Testis (tissue), 3 donors: Measurements from ENCODE around the gene USP47. TPM values are rescaled to one million over a fixed set of nuclear protein-coding genes. Genes with fewer than 3 reads are reported as not detected.

Source experiments
- DNase-seq: peaks from one replicate; pipeline ENCODE4 v3.0.0-alpha.2; 2019
- H3K27ac ChIP-seq, 2 donors: fragments of 200-600 bp; sonication (generic); one replicate each; pipeline ENCODE4 v1.5.1; 2019
- H3K27me3 ChIP-seq: fragments of 200-600 bp; sonication (generic); one replicate; pipeline ENCODE4 v1.5.1; 2019
- H3K36me3 ChIP-seq: fragments of 200-600 bp; sonication (generic); one replicate; pipeline ENCODE4 v1.5.1; 2017; ENCODE audit warnings: low read depth; ENCODE audit errors: missing control alignments
- H3K4me1 ChIP-seq: fragments of 200-600 bp; sonication (generic); one replicate; pipeline ENCODE4 v1.5.1; 2019
- H3K4me3 ChIP-seq, 2 donors: fragments of 200-600 bp; sonication (generic); one replicate each; pipeline ENCODE4 v1.5.1; 2017 to 2019
- H3K9me3 ChIP-seq: fragments of 200-600 bp; sonication (generic); one replicate; pipeline ENCODE4 v1.5.1; 2017
- CTCF ChIP-seq, 3 experiments: fragments of 450-650 bp in 2 of 3; fragments of 200-600 bp in 1 of 3; sonication (generic) in 1 of 3; IDR thresholded peaks; one replicate each; pipeline ENCODE4 v1.5.1; 2016 to 2019; ENCODE audit warnings: antibody characterized with exemption in 3 of 3, mild to moderate bottlenecking in 2 of 3, moderate library complexity in 1 of 3
- POLR2A ChIP-seq: fragments of 450-650 bp; IDR thresholded peaks from one replicate; pipeline ENCODE4 v1.6.1; 2017; ENCODE audit warnings: antibody characterized with exemption, mild to moderate bottlenecking, moderate library complexity
- WGBS, 2 donors: methylation state at CpG; one replicate each; pipeline ENCODE4 v1.1.5; 2018; 5-methylcytosine and 5-hydroxymethylcytosine counted together
- intact Hi-C: fragments of 100-400 bp; cut with DNase I; formaldehyde crosslinking; loops from one replicate; pipeline ENCODE4 v1.15.1; 2023; ENCODE audit warnings: low total_unique reads
- polyA plus RNA-seq: library from polyadenylated mRNA; stranded (reverse); fragments of 350-450 nt; fragmentation: Illumina TruSeq; extraction: RNeasy Lipid Tissue Mini Kit (QIAGEN cat#74804); gene quantifications from one replicate; pipeline ENCODE4 v1.2.3, GENCODE V29; 2014; ENCODE audit warnings: low read depth, low replicate concordance; ENCODE audit not compliant: insufficient read depth
- total RNA-seq, 2 donors: library from RNA; depleted of rRNA; stranded (reverse); fragments of >200 nt; gene quantifications; one replicate each; pipeline ENCODE4 v1.2.3, GENCODE V29; 2016

The USP47 gene
- total and polyA plus RNA-seq, 3 donors from 2014 or later = 35.1 to 111 (median 102) TPM

GRCh38 chr11:11909727-11910126, 68.0 kb downstream of the USP47 start:
- TF ChIP-seq POLR2A (no peak), CTCF (IDR thresholded peaks at IDR 0.05) (no peak)
- intact Hi-C loops = no loop called here
- no peak for DNase-seq

GRCh38 chr11:11910541-11910940, 68.8 kb downstream of the USP47 start:
- no peak for DNase-seq
- Histone ChIP-seq H3K27me3 (no peaks in the 10 kb centered on the region), H3K9me3 (no peaks in the 10 kb centered on the region), H3K4me3 (no peak overlapping the region), H3K4me1 (no peaks in the 10 kb centered on the region), H3K36me3 (no peaks in the 10 kb centered on the region), H3K27ac (no peak overlapping the region)
- WGBS, 2 donors = 88 to 90% methylated on average over 2 of the region's 2 CpGs
- intact Hi-C loops = no loop called here
- TF ChIP-seq CTCF (IDR thresholded peaks at IDR 0.05) = no peak
- TF ChIP-seq POLR2A = no peak

More at GRCh38 chr11:11909727-11910126, 68.0 kb downstream of the USP47 start:
- no peaks in the 10 kb centered on the region for H3K4me1 ChIP-seq
- H3K27me3 ChIP-seq = no peaks in the 10 kb centered on the region
- no peak overlapping the region for H3K4me3 ChIP-seq
- no peaks in the 10 kb centered on the region for H3K9me3 ChIP-seq
- H3K27ac ChIP-seq = no peak overlapping the region
- no peaks in the 10 kb centered on the region for H3K36me3 ChIP-seq

- Histone ChIP-seq H3K27me3 (no peaks in the 10 kb centered on the region), H3K36me3 (no peaks in the 10 kb centered on the region), H3K27ac (no peak overlapping the region), H3K4me3 (no peak overlapping the region), H3K4me1 (peaks cover 15% of the 10 kb centered on the region), H3K9me3 (no peaks in the 10 kb centered on the region)
- intact Hi-C loops = no loop called here
- DNase-seq = no peak
- 94 to 96% methylated on average over 1 of the region's 1 CpG for WGBS, 2 donors
- TF ChIP-seq POLR2A = no peak
- TF ChIP-seq CTCF (IDR thresholded peaks at IDR 0.05) = no peak
Observed at GRCh38 chr11:11913395-11913794, 71.6 kb downstream of the USP47 start.

GRCh38 chr11:11915625-11916024, 73.9 kb downstream of the USP47 start:
- no peak for DNase-seq
- TF ChIP-seq CTCF (IDR thresholded peaks at IDR 0.05) = no peak
- TF ChIP-seq POLR2A = no peak
- H3K4me3 ChIP-seq = no peak overlapping the region
- H3K27me3 ChIP-seq = no peaks in the 10 kb centered on the region
- intact Hi-C loops = no loop called here
- H3K36me3 ChIP-seq = no peaks in the 10 kb centered on the region
- H3K9me3 ChIP-seq = no peaks in the 10 kb centered on the region
- WGBS, 2 donors = 88 to 95% methylated on average over 2 of the region's 2 CpGs
- H3K27ac ChIP-seq = no peak overlapping the region
- H3K4me1 ChIP-seq = peaks cover 17% of the 10 kb centered on the region

GRCh38 chr11:11916981-11917399, 75.2 kb downstream of the USP47 start:
- H3K9me3 ChIP-seq = no peaks in the 10 kb centered on the region
- DNase-seq = no peak
- H3K4me3 ChIP-seq = no peak overlapping the region
- peak overlapping the region; percentile 8 to 58 for H3K27ac ChIP-seq
- H3K36me3 ChIP-seq = no peaks in the 10 kb centered on the region
- intact Hi-C loops = no loop called here
- WGBS, 2 donors = 47 to 52% methylated on average over 1 of the region's 1 CpG
- no peak for TF ChIP-seq POLR2A
- peaks cover 17% of the 10 kb centered on the region for H3K4me1 ChIP-seq
- no peaks in the 10 kb centered on the region for H3K27me3 ChIP-seq
